Raji (cell line): ENCODE data around the gene TSPAN18.

Source experiments
- POLR2A ChIP-seq: IDR thresholded peaks from 2 replicates; pipeline ENCODE4 v1.6.1; 2011; ENCODE audit warnings: low read depth, low read length, control low read depth; ENCODE audit not compliant: insufficient read depth

Gene TSPAN18

GRCh38 chr11:44771841-44772240 is 45.1 kb downstream of the TSPAN18 start:
- no peak for TF ChIP-seq POLR2A

- no peak for TF ChIP-seq POLR2A
These were observed 46.7 kb downstream of the TSPAN18 start for GRCh38 chr11:44773351-44773965.

- TF ChIP-seq POLR2A: no peak
These were observed 47.3 kb downstream of the TSPAN18 start for GRCh38 chr11:44774108-44774507.

- TF ChIP-seq POLR2A: no peak
These were observed 48.0 kb downstream of the TSPAN18 start for GRCh38 chr11:44774731-44775130.

- TF ChIP-seq POLR2A: no peak
These were observed 48.7 kb downstream of the TSPAN18 start for GRCh38 chr11:44775366-44775984.

- no peak for TF ChIP-seq POLR2A
These were observed 49.3 kb downstream of the TSPAN18 start for GRCh38 chr11:44775985-44776446.

- TF ChIP-seq POLR2A: no peak
These were observed 49.9 kb downstream of the TSPAN18 start for GRCh38 chr11:44776551-44777208.

GRCh38 chr11:44777209-44778194 is 50.7 kb downstream of the TSPAN18 start:
- no peak for TF ChIP-seq POLR2A

GRCh38 chr11:44778195-44779100 is 51.7 kb downstream of the TSPAN18 start:
- TF ChIP-seq POLR2A: no peak

GRCh38 chr11:44779736-44780520 is 53.2 kb downstream of the TSPAN18 start:
- TF ChIP-seq POLR2A: no peak

- no peak for TF ChIP-seq POLR2A
These were observed 54.3 kb downstream of the TSPAN18 start for GRCh38 chr11:44780940-44781631.

GRCh38 chr11:44781655-44782054 is 54.9 kb downstream of the TSPAN18 start:
- TF ChIP-seq POLR2A: no peak

- no peak for TF ChIP-seq POLR2A
These were observed 55.7 kb downstream of the TSPAN18 start for GRCh38 chr11:44782478-44782877.
